Type B pancreatic cell (in vitro differentiated cells): ENCODE data around the gene HECW1. TPM values are rescaled to one million over a fixed set of nuclear protein-coding genes. Genes with fewer than 3 reads are reported as not detected.

Experiments used
- DNase-seq: peaks from one replicate; pipeline ENCODE4 v3.0.0; 2021; ENCODE audit warnings: mixed read lengths; ENCODE audit not compliant: unreplicated experiment; ENCODE audit errors: extremely low spot score
- H3K27ac Mint-ChIP-seq: 2 replicates; pipeline ENCODE4 v1.8.0; 2021; ENCODE audit warnings: mild to moderate bottlenecking, mixed read lengths
- H3K27me3 Mint-ChIP-seq: 2 replicates; pipeline ENCODE4 v1.8.0; 2021; ENCODE audit warnings: mixed read lengths
- H3K36me3 Mint-ChIP-seq: 2 replicates; pipeline ENCODE4 v1.8.0; 2021; ENCODE audit warnings: mixed read lengths
- H3K4me1 Mint-ChIP-seq: one replicate; pipeline ENCODE4 v1.8.0; 2021; ENCODE audit warnings: mixed read lengths; ENCODE audit not compliant: unreplicated experiment
- H3K4me3 Mint-ChIP-seq: 2 replicates; pipeline ENCODE4 v1.8.0; 2021; ENCODE audit warnings: mild to moderate bottlenecking, mixed read lengths
- H3K9me3 Mint-ChIP-seq: 2 replicates; pipeline ENCODE4 v1.8.0; 2021; ENCODE audit warnings: mixed read lengths
- total RNA-seq: library from RNA; stranded (reverse); gene quantifications from 2 replicates; pipeline ENCODE4 v1.2.1, GENCODE V29; 2021; ENCODE audit warnings: low replicate concordance
- TF ChIP-seq, protein P1 (sequence below): fragments of 200-600 bp; sonication (generic); conservative IDR thresholded peaks from 2 replicates; pipeline ENCODE4 v1.5.0; 2021; ENCODE audit warnings: antibody characterized with exemption, mild to moderate bottlenecking

The HECW1 gene
- total RNA-seq, 1 donor from 2014 or later: 1.4 TPM

DNA sequence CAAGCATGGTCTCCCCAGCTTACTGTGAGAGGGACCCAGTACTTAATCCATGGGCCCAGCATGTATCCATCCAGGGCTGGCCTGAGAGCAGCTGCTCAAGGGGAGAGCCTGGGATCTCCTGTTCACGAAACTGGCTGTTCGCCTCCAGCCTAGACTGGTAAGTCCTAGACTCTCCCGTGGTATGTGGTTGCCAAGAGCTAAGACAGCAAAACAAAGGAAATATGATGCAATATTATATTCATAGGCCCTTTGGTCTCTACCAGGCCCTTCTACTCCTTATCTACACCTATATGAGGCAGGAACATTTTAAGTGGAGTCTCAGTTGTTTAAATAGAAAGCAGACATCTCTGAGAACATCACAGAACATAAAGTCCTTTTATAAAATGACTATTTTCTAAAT lies 441.6 kb downstream of the HECW1 start:
- H3K27ac Mint-ChIP-seq: no peak overlapping the region
- no peak overlapping the region for H3K4me3 Mint-ChIP-seq
- no peaks in the 10 kb centered on the region for H3K9me3 Mint-ChIP-seq
- H3K27me3 Mint-ChIP-seq: peaks cover 14% of the 10 kb centered on the region
- no peaks in the 10 kb centered on the region for H3K36me3 Mint-ChIP-seq
- no peaks in the 10 kb centered on the region for H3K4me1 Mint-ChIP-seq
- TF ChIP-seq, protein P1, sequence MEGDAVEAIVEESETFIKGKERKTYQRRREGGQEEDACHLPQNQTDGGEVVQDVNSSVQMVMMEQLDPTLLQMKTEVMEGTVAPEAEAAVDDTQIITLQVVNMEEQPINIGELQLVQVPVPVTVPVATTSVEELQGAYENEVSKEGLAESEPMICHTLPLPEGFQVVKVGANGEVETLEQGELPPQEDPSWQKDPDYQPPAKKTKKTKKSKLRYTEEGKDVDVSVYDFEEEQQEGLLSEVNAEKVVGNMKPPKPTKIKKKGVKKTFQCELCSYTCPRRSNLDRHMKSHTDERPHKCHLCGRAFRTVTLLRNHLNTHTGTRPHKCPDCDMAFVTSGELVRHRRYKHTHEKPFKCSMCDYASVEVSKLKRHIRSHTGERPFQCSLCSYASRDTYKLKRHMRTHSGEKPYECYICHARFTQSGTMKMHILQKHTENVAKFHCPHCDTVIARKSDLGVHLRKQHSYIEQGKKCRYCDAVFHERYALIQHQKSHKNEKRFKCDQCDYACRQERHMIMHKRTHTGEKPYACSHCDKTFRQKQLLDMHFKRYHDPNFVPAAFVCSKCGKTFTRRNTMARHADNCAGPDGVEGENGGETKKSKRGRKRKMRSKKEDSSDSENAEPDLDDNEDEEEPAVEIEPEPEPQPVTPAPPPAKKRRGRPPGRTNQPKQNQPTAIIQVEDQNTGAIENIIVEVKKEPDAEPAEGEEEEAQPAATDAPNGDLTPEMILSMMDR: no peak
- no peak for DNase-seq

DNA sequence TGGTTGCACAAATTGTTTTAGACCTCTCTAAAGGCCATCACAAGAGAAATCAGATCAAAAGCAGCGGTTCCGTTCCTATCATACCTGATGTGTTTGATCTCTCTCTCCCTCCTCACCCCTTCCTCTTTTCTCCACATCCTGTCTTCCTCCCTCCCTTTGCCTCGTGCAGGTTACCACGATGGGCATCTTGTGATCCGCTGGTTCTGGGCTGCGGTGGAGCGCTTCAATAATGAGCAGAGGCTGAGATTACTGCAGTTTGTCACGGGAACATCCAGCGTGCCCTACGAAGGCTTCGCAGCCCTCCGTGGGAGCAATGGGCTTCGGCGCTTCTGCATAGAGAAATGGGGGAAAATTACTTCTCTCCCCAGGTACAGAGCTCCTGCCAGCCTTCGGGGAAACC lies 442.0 kb downstream of the HECW1 start:
- no peak for DNase-seq
- H3K27ac Mint-ChIP-seq: no peak overlapping the region
- H3K4me3 Mint-ChIP-seq: no peak overlapping the region
- H3K36me3 Mint-ChIP-seq: no peaks in the 10 kb centered on the region
- H3K9me3 Mint-ChIP-seq: no peaks in the 10 kb centered on the region
- no peaks in the 10 kb centered on the region for H3K4me1 Mint-ChIP-seq
- peaks cover 14% of the 10 kb centered on the region for H3K27me3 Mint-ChIP-seq
- TF ChIP-seq, protein P1: no peak

DNA sequence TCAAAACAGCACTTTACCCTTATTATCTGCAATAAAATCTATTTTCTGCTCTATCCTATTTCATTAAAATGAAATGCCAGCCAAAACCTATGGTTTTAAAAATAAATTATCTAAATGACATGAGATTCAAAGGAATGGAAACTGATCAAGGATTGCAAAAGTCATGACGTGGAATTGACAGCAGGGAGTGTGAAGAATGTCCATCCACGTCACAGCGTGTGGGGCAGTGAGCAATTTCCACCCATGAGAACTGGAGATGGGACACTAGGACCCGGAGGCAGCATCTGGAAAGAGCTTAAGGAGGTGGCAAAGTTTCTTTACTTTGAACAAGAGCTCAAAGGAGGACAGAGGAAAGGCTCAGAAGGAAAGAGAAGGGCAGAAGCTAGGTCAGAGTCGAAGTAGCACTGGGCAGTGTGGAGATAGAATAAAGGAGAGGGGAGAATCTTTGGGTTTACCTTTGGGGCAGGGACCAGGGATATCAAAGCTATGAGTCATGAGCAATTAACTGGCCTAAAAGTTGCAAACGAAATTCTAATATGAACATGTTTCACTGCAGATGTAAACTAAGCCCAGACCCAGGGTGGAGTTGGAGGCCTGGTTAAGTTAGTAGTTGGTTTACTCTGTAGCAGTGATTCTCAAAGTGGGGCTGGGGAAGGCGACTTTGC lies 445.5 kb downstream of the HECW1 start:
- Mint-ChIP-seq H3K27ac (no peak overlapping the region), H3K9me3 (no peaks in the 10 kb centered on the region), H3K36me3 (no peaks in the 10 kb centered on the region), H3K4me3 (no peak overlapping the region), H3K4me1 (no peaks in the 10 kb centered on the region), H3K27me3 (peaks cover 25% of the 10 kb centered on the region)
- TF ChIP-seq, protein P1: no peak
- DNase-seq: no peak

DNA sequence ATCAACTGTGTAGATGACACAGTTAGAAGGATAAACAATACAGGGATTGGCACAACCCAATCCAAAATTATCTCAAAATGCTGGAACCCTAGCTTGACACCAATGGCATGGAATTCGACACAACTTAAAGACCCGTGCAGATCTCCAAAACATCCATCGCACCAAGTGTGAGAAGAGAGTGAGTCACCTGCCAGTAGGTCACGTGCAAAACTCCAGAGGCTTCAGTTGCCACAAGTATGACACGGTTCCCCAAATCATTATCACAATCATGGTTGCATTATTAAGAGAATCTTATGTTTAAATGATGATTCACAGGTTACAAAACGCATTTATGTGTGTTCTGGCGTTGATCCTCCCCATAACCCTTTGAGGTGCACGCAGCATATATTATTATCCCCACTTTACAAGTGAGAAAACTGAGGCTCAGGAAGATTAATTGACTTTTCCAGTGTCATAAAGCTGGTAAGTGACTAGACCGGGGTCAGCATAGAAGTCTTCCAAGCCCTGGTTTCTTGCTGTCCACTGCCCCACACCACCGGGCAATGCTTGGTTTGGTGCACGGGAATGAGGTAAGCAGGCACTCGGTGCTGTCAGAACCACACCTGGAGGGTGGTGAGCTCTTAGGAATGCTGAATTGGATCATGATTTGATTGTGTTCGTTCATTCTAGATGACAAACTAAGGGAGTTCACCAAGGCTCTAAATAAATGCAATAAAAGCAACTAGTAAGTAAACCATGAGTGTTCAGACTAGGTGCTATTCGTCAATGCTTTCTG lies 446.9 kb downstream of the HECW1 start:
- H3K4me1 Mint-ChIP-seq: no peaks in the 10 kb centered on the region
- no peaks in the 10 kb centered on the region for H3K36me3 Mint-ChIP-seq
- peaks cover 25% of the 10 kb centered on the region for H3K27me3 Mint-ChIP-seq
- DNase-seq: no peak
- TF ChIP-seq, protein P1: no peak
- no peaks in the 10 kb centered on the region for H3K9me3 Mint-ChIP-seq
- no peak overlapping the region for H3K27ac Mint-ChIP-seq
- no peak overlapping the region for H3K4me3 Mint-ChIP-seq

DNA sequence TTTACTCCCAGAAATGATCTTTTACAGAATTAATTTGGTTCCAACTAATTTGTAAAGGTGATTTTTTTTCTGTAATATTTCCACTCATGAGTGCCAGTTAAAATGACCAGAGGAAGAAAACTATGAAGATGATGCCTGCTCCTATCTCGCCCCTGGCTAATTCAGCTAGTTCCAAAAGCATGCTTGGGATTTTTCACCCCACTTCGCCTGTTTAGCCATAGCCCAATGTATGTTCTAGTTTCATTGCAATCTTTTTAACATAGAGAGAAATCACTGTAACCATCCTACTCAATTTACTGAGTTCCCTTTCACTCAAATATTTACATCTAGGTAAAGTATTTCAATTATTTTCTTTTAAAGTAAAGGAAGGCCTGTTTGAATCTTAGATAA lies 447.5 kb downstream of the HECW1 start:
- DNase-seq: no peak
- Mint-ChIP-seq H3K4me3 (no peak overlapping the region), H3K27me3 (peaks cover 19% of the 10 kb centered on the region), H3K4me1 (no peaks in the 10 kb centered on the region), H3K27ac (no peak overlapping the region), H3K36me3 (no peaks in the 10 kb centered on the region), H3K9me3 (no peaks in the 10 kb centered on the region)
- TF ChIP-seq, protein P1: no peak
